WTC11 (cell line): ENCODE data around the gene NEUROG2.

ENCODE experiments used
- ESRRA ChIP-seq: sonication (generic); formaldehyde crosslinking; IDR thresholded peaks from 2 replicates; pipeline ENCODE4 v1.8.1; 2022; ENCODE audit warnings: mild to moderate bottlenecking, missing genetic modification reagents, borderline replicate concordance
- ETV6 ChIP-seq: sonication (generic); formaldehyde crosslinking; IDR thresholded peaks from 2 replicates; pipeline ENCODE4 v1.8.1; 2022; ENCODE audit warnings: mild to moderate bottlenecking, missing genetic modification reagents
- FOXJ3 ChIP-seq: sonication (generic); formaldehyde crosslinking; IDR thresholded peaks from 2 replicates; pipeline ENCODE4 v1.9.0; 2021; ENCODE audit warnings: missing genetic modification reagents, mild to moderate bottlenecking, borderline replicate concordance
- FOXK1 ChIP-seq: sonication (generic); formaldehyde crosslinking; IDR thresholded peaks from 2 replicates; pipeline ENCODE4 v1.8.0; 2022; ENCODE audit warnings: mild to moderate bottlenecking, moderate library complexity, missing genetic modification reagents
- PRRX2 ChIP-seq: fragments of 250-450 bp; sonication (Bioruptor Pico); IDR thresholded peaks from 2 replicates; pipeline ENCODE4 v1.8.0; 2021; ENCODE audit warnings: mild to moderate bottlenecking
- ZNF232 ChIP-seq: sonication (generic); formaldehyde crosslinking; IDR thresholded peaks from 2 replicates; pipeline ENCODE4 v1.8.0; 2022; ENCODE audit warnings: mild to moderate bottlenecking, missing genetic modification reagents
- TF ChIP-seq, protein P1 (sequence below): fragments of 200-600 bp; IDR thresholded peaks from 2 replicates; pipeline ENCODE4 v1.8.0; 2022; ENCODE audit warnings: antibody characterized with exemption
- TF ChIP-seq, protein P2 (sequence below): sonication (generic); formaldehyde crosslinking; IDR thresholded peaks from 2 replicates; pipeline ENCODE4 v1.8.0; 2022; ENCODE audit warnings: mild to moderate bottlenecking, missing genetic modification reagents

DNA sequence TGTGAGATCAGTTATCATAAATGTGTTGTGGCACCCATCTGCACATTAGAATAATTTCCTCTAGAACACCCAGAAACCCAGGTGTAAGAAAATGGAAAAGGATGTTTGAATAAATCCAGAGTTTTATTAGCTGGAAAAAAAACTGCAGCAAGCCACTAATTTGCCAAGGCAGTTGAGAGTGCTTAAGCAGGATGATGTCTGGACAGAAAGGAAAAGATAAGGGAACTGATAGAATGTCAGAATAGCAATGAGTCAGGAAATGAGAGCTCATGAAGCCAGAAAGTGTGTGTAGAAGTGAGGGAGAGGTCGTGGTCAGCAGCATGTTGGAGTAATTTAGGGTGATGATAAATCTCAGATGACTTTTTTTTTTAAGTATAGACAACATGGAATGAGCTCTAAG lies 15.2 kb upstream of the NEUROG2 start:
- TF ChIP-seq, protein P1, sequence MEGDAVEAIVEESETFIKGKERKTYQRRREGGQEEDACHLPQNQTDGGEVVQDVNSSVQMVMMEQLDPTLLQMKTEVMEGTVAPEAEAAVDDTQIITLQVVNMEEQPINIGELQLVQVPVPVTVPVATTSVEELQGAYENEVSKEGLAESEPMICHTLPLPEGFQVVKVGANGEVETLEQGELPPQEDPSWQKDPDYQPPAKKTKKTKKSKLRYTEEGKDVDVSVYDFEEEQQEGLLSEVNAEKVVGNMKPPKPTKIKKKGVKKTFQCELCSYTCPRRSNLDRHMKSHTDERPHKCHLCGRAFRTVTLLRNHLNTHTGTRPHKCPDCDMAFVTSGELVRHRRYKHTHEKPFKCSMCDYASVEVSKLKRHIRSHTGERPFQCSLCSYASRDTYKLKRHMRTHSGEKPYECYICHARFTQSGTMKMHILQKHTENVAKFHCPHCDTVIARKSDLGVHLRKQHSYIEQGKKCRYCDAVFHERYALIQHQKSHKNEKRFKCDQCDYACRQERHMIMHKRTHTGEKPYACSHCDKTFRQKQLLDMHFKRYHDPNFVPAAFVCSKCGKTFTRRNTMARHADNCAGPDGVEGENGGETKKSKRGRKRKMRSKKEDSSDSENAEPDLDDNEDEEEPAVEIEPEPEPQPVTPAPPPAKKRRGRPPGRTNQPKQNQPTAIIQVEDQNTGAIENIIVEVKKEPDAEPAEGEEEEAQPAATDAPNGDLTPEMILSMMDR = no peak
- TF ChIP-seq ESRRA (CRISPR knock-in tag) (no peak), FOXK1 (CRISPR knock-in tag) (no peak), ETV6 (CRISPR knock-in tag) (no peak), PRRX2 (no peak), FOXJ3 (CRISPR knock-in tag) (no peak), ZNF232 (CRISPR knock-in tag) (no peak)
- TF ChIP-seq, protein P2, sequence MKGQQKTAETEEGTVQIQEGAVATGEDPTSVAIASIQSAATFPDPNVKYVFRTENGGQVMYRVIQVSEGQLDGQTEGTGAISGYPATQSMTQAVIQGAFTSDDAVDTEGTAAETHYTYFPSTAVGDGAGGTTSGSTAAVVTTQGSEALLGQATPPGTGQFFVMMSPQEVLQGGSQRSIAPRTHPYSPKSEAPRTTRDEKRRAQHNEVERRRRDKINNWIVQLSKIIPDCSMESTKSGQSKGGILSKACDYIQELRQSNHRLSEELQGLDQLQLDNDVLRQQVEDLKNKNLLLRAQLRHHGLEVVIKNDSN (CRISPR knock-in tag) = no peak
